CD14-positive monocyte (primary cell): ENCODE measurements around the gene CMTM5. TPM values are rescaled to one million over a fixed set of nuclear protein-coding genes. Genes with fewer than 3 reads are reported as not detected.

Experiments used
- DNase-seq, 3 donors: peaks; one replicate each; pipeline ENCODE4 v3.0.0-alpha.2; 2011 to 2022
- H2AFZ ChIP-seq: 2 replicates; pipeline ENCODE4 v1.6.0; 2012; ENCODE audit warnings: mild to moderate bottlenecking, low read depth, low read length, inconsistent platforms; ENCODE audit not compliant: insufficient read depth, poor library complexity, severe bottlenecking
- H3K27ac ChIP-seq, 2 donors: 1 replicate in 1 of 2; 2 replicates in 1 of 2; pipeline ENCODE4 v1.5.1; 2012 to 2013; ENCODE audit warnings: low read length in 2 of 2, control low read depth in 1 of 2, inconsistent platforms in 1 of 2, low read depth in 1 of 2, mild to moderate bottlenecking in 1 of 2
- H3K27me3 ChIP-seq, 2 donors: one replicate each; pipeline versions ENCODE4 v1.6.0 to v1.6.1; 2011 to 2013; ENCODE audit warnings: low read length in 2 of 2; ENCODE audit not compliant: control insufficient read depth in 2 of 2, insufficient read depth in 2 of 2
- H3K36me3 ChIP-seq, 2 donors: replicated peaks in 1 of 2; 1 replicate in 1 of 2; 2 replicates in 1 of 2; pipeline versions ENCODE4 v1.5.1 to v1.6.1; 2012 to 2013; ENCODE audit warnings: low read length in 2 of 2, control low read depth in 1 of 2, inconsistent platforms in 1 of 2, mild to moderate bottlenecking in 1 of 2; ENCODE audit not compliant: insufficient read depth in 2 of 2, control insufficient read depth in 1 of 2
- H3K4me1 ChIP-seq, 2 donors: 1 replicate in 1 of 2; 2 replicates in 1 of 2; pipeline versions ENCODE4 v1.5.1 to v1.6.1; 2012 to 2013; ENCODE audit warnings: low read length in 2 of 2, control low read depth in 1 of 2, inconsistent platforms in 1 of 2, mild to moderate bottlenecking in 1 of 2, moderate library complexity in 1 of 2; ENCODE audit not compliant: insufficient read depth in 2 of 2, control insufficient read depth in 1 of 2
- H3K4me2 ChIP-seq: replicated peaks from 2 replicates; pipeline ENCODE3; 2012; ENCODE audit warnings: low read length, moderate library complexity, mild to moderate bottlenecking; ENCODE audit not compliant: poor library complexity, severe bottlenecking; ENCODE audit errors: extremely low read depth
- H3K4me3 ChIP-seq, 3 experiments: fragments of 200-600 bp in 1 of 3; sonication (generic) in 1 of 3; replicated peaks in 1 of 3; 1 replicate in 2 of 3; 2 replicates in 1 of 3; pipeline ENCODE4 v1.5.1; 2011 to 2013; ENCODE audit warnings: low read length in 3 of 3, mild to moderate bottlenecking in 3 of 3, control low read depth in 2 of 3, low read depth in 2 of 3, inconsistent platforms in 1 of 3, moderate library complexity in 1 of 3
- H3K79me2 ChIP-seq: 2 replicates; pipeline ENCODE4 v1.6.0; 2012; ENCODE audit warnings: mild to moderate bottlenecking, control low read depth, inconsistent platforms, low read length, moderate library complexity; ENCODE audit not compliant: insufficient read depth
- H3K9ac ChIP-seq: 2 replicates; pipeline ENCODE4 v1.6.0; 2017; ENCODE audit warnings: low read length, mild to moderate bottlenecking; ENCODE audit not compliant: insufficient read depth, poor library complexity, severe bottlenecking
- H3K9me3 ChIP-seq, 2 donors: replicated peaks in 1 of 2; 1 replicate in 1 of 2; 2 replicates in 1 of 2; pipeline versions ENCODE4 v1.5.1 to v1.6.1; 2012 to 2013; ENCODE audit warnings: low read length in 2 of 2, control low read depth in 1 of 2; ENCODE audit not compliant: control insufficient read depth in 1 of 2, insufficient read depth in 1 of 2
- H4K20me1 ChIP-seq: 2 replicates; pipeline ENCODE4 v1.6.0; 2012; ENCODE audit warnings: mild to moderate bottlenecking, low read length, control low read depth, moderate library complexity; ENCODE audit not compliant: insufficient read depth
- H3K27ac Mint-ChIP-seq, 7 donors: one replicate each; pipeline ENCODE4 v1.8.0; 2020; ENCODE audit warnings: mild to moderate bottlenecking in 7 of 7, mixed read lengths in 7 of 7, moderate library complexity in 6 of 7, inconsistent platforms in 2 of 7
- H3K27me3 Mint-ChIP-seq, 3 donors: one replicate each; pipeline ENCODE4 v1.8.0; 2021 to 2022; ENCODE audit warnings: low read depth in 3 of 3, mild to moderate bottlenecking in 3 of 3, mixed read lengths in 3 of 3, moderate library complexity in 3 of 3, inconsistent platforms in 1 of 3
- H3K36me3 Mint-ChIP-seq, 2 donors: one replicate each; pipeline ENCODE4 v1.8.0; 2020; ENCODE audit warnings: mixed read lengths in 2 of 2, inconsistent platforms in 1 of 2, mild to moderate bottlenecking in 1 of 2
- H3K4me1 Mint-ChIP-seq: one replicate; pipeline ENCODE4 v1.8.0; 2020; ENCODE audit warnings: mild to moderate bottlenecking, mixed read lengths
- H3K4me3 Mint-ChIP-seq, 2 donors: one replicate each; pipeline ENCODE4 v1.8.0; 2020; ENCODE audit warnings: mild to moderate bottlenecking in 2 of 2, mixed read lengths in 2 of 2, moderate library complexity in 1 of 2
- H3K9me3 Mint-ChIP-seq, 7 donors: one replicate each; pipeline ENCODE4 v1.8.0; 2020 to 2022; ENCODE audit warnings: mixed read lengths in 7 of 7, mild to moderate bottlenecking in 6 of 7, moderate library complexity in 6 of 7, inconsistent platforms in 2 of 7
- WGBS: methylation state at CpG from one replicate; pipeline ENCODE4 v1.1.5; 2013; ENCODE audit warnings: missing lambda C conversion rate; ENCODE audit not compliant: insufficient coverage; 5-methylcytosine and 5-hydroxymethylcytosine counted together
- intact Hi-C, 2 donors: fragments of 100-400 bp; cut with micrococcal nuclease; formaldehyde crosslinking; loops; one replicate each; pipeline versions ENCODE4 v1.15.0 to v1.15.1; 2023
- polyA plus RNA-seq, 3 donors: library from polyadenylated mRNA; depleted of rRNA in 1 of 3; unstranded in 2 of 3; stranded (reverse) in 1 of 3; fragments of 300-500 nt in 2 of 3; fragments of >200 nt in 1 of 3; fragmentation: Illumina TruSeq in 2 of 3; gene quantifications; 1 replicate in 2 of 3; 2 replicates in 1 of 3; pipeline ENCODE4 v1.2.3, GENCODE V29; 2012 to 2021
- TF ChIP-seq, protein P1 (sequence below): fragments of 200-600 bp; IDR thresholded peaks from one replicate; pipeline ENCODE4 v1.8.0; 2022; ENCODE audit warnings: antibody characterized with exemption, mild to moderate bottlenecking

Gene CMTM5
- polyA plus RNA-seq, 3 donors = 0.93 to 1.1 TPM; not detected in 1

DNA sequence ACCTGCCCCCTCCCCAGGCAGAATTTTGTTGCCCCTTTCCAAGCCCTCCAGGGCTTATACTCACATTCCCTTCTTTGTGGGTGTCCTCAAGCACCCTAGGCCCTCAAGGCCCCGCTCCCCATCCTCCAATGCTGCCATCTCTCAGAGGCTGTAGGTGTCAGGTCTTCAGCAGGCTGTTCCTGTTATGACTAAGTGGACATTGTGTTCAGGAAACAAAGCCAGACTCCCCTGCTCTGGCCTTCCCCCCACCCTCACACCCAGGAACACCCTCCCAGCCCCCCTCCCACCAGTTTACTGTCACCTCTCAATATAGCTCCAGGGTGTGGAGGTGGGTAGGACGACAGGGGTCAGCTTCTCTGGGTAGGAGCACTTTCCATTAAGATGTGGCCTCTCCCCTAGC, 32.6 kb downstream of the CMTM5 start:
- H3K79me2 ChIP-seq = no peaks in the 10 kb centered on the region
- H2AFZ ChIP-seq = no peak overlapping the region
- Mint-ChIP-seq H3K36me3 (no peaks in the 10 kb centered on the region), H3K27me3 (peaks cover 2 to 28% (median 3%) of the 10 kb centered on the region in 3 donors), H3K27ac (no peak overlapping the region), H3K4me1 (no peaks in the 10 kb centered on the region), H3K9me3 (no peaks in the 10 kb centered on the region), H3K4me3 (no peak overlapping the region)
- TF ChIP-seq, protein P1, sequence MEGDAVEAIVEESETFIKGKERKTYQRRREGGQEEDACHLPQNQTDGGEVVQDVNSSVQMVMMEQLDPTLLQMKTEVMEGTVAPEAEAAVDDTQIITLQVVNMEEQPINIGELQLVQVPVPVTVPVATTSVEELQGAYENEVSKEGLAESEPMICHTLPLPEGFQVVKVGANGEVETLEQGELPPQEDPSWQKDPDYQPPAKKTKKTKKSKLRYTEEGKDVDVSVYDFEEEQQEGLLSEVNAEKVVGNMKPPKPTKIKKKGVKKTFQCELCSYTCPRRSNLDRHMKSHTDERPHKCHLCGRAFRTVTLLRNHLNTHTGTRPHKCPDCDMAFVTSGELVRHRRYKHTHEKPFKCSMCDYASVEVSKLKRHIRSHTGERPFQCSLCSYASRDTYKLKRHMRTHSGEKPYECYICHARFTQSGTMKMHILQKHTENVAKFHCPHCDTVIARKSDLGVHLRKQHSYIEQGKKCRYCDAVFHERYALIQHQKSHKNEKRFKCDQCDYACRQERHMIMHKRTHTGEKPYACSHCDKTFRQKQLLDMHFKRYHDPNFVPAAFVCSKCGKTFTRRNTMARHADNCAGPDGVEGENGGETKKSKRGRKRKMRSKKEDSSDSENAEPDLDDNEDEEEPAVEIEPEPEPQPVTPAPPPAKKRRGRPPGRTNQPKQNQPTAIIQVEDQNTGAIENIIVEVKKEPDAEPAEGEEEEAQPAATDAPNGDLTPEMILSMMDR = no peak
- WGBS = no CpG with 5 or more reads among the region's 2 CpGs
- no peak overlapping the region for H3K4me2 ChIP-seq
- no peaks in the 10 kb centered on the region for H4K20me1 ChIP-seq
- no peaks in the 10 kb centered on the region for H3K4me1 ChIP-seq
- DNase-seq = no peak
- H3K27ac ChIP-seq = no peak overlapping the region
- H3K27me3 ChIP-seq = no peaks in the 10 kb centered on the region
- intact Hi-C loops = no loop called here
- H3K4me3 ChIP-seq = no peak overlapping the region
- no peaks in the 10 kb centered on the region for H3K9me3 ChIP-seq
- no peak overlapping the region for H3K9ac ChIP-seq
- H3K36me3 ChIP-seq = no peaks in the 10 kb centered on the region

DNA sequence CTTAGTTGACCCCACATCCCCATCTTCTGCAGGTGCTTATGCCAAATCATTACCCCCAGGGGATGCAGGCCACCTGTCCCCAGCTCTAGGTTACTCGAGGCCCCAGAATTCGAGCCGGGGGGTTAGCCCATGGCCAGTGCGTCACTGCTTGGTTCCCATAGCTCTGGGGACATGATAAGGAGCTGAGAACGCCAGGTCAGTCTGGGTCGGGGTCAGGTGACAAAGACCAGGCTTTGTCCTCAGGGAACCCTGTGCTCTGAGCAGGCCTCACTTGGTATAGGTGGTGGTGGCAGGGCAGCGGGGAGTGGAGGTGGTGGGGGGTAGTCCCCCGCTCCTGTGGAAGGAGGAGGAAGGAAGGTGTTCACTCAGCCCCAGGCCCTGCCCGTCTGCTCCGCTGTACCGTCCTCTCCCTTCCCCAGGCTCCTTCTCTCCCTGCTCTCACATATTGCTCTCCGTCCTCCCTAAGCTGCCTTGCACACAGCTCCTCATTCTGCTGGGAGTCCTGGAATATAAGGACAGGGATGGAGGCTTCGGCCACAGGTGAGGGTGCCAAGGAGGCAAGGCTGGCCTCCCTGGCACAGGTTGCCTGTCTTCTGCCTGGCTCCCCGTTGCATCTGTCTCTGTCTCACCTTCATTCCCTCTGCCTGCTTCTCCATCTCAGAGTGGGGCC, 33.3 kb downstream of the CMTM5 start:
- Histone ChIP-seq H4K20me1 (no peaks in the 10 kb centered on the region), H3K9ac (no peak overlapping the region), H3K27ac (no peak overlapping the region), H3K27me3 (no peaks in the 10 kb centered on the region), H3K4me2 (no peak overlapping the region), H3K79me2 (no peaks in the 10 kb centered on the region), H3K4me3 (no peak overlapping the region), H3K36me3 (no peaks in the 10 kb centered on the region), H2AFZ (no peak overlapping the region), H3K9me3 (no peaks in the 10 kb centered on the region), H3K4me1 (no peaks in the 10 kb centered on the region)
- 93% methylated on average over 8 of the region's 14 CpGs for WGBS
- intact Hi-C loops = no loop called here
- H3K9me3 Mint-ChIP-seq = no peaks in the 10 kb centered on the region
- no peak overlapping the region for H3K4me3 Mint-ChIP-seq
- TF ChIP-seq, protein P1 = no peak
- H3K36me3 Mint-ChIP-seq = no peaks in the 10 kb centered on the region
- no peak for DNase-seq
- peak overlapping the region in 1 of 7 donors; percentile 26 for H3K27ac Mint-ChIP-seq
- no peaks in the 10 kb centered on the region for H3K4me1 Mint-ChIP-seq
- peaks cover 0 to 23% (median 3%) of the 10 kb centered on the region in 3 donors for H3K27me3 Mint-ChIP-seq
